Activated naive CD4-positive, alpha-beta T cell treated with Interleukin-2 at 50 U/mL for 16 hours (primary cell): ENCODE data around the gene RFC2.

Experiments
- DNase-seq: peaks from one replicate; pipeline ENCODE4 v3.0.0-alpha.2; 2020

The RFC2 gene

GRCh38 chr7:74185636-74186035 lies 68.6 kb downstream of the RFC2 start:
- DNase-seq: no peak

DNA sequence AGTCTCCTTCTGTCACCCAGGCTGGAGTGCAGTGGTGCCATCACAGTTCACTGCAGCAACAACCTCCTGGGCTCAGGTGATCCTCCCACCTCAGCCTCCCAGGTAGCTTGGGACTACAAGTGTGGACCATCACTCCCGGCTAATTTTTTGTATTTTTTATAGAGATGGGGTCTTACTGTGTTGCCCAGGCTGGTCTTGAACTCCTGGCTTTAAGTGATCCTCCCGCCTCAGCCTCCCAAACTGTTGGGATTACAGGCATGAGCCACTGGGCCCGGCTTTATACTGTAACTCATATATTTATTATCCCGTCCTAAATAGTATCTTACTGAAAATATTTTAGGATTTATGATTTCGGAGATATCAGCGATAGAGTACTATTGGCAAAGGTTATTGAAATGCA lies 69.2 kb downstream of the RFC2 start:
- no peak for DNase-seq

- peak; percentile 28 for DNase-seq
Observed at GRCh38 chr7:74183653-74184450, 70.3 kb downstream of the RFC2 start.

- no peak for DNase-seq
Observed at GRCh38 chr7:74183142-74183541, 71.1 kb downstream of the RFC2 start.

DNA sequence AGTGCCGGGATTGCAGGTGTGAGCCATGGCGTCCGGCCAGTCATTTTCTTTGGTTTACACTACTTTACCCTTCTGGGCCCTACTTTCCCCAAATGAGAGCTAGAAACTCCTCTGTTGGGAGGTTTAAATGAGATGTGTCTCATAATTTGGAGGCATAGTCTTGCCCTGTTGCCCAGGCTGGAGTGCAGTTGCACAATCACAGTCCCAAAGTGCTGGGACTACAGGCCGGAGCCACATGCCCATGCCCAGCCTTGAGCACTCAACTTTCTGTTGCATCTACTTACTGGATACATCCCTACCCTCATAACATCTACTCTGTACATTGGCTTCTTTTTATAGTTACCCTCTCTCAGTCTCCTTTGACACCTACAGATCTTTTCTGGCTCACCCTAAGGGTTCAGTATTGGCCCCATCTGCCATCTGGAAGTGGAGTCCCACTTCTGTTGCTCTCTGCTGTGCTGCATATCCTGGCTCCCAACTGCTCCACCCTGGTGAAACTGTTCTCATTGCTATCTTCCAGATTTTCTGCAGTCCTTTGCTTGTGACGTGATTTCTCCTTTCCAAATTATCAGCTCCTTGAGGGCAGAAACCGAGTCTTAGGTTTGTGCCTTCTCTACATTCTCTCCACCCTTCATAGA lies 71.6 kb downstream of the RFC2 start:
- no peak for DNase-seq

DNA sequence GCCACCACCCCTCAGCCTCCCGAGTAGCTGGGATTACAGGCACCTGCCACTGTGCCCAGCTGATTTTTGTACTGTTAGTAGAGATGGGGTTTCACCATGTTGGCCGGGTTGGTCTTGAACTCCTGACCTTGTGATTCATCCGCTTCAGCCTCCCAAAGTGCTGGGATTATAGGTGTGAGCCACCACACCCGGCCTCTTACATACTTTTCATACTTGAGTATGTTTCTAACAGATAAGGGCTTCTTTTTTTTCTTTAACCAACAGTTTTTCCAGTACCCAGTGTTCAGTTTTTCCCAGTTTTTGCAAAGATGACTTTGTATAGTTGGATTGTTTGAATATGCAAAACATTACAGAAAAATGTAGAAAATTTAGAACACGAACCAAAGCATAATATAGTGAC lies 72.4 kb downstream of the RFC2 start:
- DNase-seq: no peak
